GM20000 (cell line): ENCODE data around the gene ARL6.
"Not testable (repeated sequence)": the region's sequence is repeated elsewhere in the genome, so short reads cannot be mapped to it uniquely, and the experiment has no call there.

Experiments used
- DNase-seq: peaks from one replicate; pipeline ENCODE4 v3.0.0; 2012; ENCODE audit warnings: low spot score
- TF ChIP-seq, protein P1 (sequence below): IDR thresholded peaks from 2 replicates; pipeline ENCODE4 v1.5.1; 2012; ENCODE audit warnings: mild to moderate bottlenecking, control low read depth; ENCODE audit errors: extremely low read depth, missing control alignments

Gene ARL6

DNA sequence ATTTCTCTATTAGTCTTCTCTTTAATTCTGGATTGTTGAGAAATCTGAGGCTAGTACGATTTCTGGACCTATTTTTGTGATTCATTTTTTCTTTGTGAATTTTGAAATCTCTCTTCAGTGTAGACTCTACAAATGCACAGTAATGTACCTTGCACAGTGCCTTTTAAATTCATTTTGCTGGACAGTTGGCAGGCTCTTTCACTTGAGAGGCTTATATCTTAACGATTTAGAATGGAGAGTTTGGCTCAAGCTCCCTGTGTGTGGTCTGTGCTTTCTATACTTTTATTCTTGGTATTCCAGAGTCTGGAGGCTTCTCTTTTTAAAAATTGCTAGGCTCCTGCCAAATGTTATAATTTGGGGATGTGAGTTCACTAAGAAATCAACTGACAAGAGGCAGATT is 66.1 kb downstream of the ARL6 start:
- no peak for DNase-seq
- TF ChIP-seq, protein P1, sequence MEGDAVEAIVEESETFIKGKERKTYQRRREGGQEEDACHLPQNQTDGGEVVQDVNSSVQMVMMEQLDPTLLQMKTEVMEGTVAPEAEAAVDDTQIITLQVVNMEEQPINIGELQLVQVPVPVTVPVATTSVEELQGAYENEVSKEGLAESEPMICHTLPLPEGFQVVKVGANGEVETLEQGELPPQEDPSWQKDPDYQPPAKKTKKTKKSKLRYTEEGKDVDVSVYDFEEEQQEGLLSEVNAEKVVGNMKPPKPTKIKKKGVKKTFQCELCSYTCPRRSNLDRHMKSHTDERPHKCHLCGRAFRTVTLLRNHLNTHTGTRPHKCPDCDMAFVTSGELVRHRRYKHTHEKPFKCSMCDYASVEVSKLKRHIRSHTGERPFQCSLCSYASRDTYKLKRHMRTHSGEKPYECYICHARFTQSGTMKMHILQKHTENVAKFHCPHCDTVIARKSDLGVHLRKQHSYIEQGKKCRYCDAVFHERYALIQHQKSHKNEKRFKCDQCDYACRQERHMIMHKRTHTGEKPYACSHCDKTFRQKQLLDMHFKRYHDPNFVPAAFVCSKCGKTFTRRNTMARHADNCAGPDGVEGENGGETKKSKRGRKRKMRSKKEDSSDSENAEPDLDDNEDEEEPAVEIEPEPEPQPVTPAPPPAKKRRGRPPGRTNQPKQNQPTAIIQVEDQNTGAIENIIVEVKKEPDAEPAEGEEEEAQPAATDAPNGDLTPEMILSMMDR = no peak

DNA sequence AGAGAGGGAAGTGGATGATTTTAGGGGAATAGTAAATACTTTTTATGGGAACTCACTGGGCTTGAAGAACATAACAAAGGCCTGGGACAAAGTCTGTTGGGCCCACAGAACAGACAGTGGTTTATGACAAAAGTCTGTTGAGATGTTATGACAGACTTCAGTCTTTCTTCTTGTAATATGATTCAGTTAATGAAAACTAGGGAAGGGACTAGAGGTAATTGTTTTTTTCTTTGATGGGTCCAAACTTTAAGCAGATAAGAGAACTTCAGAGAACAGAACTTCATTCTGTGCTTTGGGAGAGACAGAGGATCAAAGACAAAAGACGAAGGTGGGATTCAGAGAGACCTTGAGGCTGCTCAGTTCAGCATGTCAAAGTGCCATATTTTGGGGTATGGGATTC is 66.6 kb downstream of the ARL6 start:
- no peak for DNase-seq
- TF ChIP-seq, protein P1 = no peak

- DNase-seq = not testable (repeated sequence)
These were observed 68.6 kb downstream of the ARL6 start for GRCh38 chr3:97833184-97833583.

GRCh38 chr3:97835761-97836160 is 71.2 kb downstream of the ARL6 start:
- TF ChIP-seq, protein P1 = no peak
- DNase-seq = no peak

GRCh38 chr3:97838393-97838792 is 73.8 kb downstream of the ARL6 start:
- TF ChIP-seq, protein P1 = no peak
- DNase-seq = no peak

DNA sequence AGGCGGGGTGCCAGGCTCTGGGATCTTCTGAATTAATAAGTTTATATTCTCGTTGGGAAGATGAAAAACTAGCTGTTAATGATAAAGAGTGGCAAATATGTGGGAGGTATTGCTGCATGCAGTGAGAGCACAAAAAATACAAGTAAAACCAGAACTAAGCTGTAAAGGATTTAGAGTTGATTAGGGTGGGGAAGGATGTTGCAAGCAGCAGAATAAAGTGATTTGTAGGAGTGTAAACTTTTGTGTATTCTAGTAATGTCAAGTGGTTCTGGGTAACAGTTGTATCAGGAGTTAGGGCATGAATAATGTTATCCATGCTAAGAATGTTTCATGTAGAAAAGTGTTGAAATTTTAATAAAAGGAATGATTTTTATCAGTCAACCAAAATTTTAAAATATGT is 75.4 kb downstream of the ARL6 start:
- TF ChIP-seq, protein P1 = no peak
- DNase-seq = no peak

GRCh38 chr3:97841304-97841703 is 76.7 kb downstream of the ARL6 start:
- DNase-seq = no peak
- TF ChIP-seq, protein P1 = no peak

- TF ChIP-seq, protein P1 = no peak
These were observed 77.4 kb downstream of the ARL6 start for GRCh38 chr3:97841956-97842355.

More at GRCh38 chr3:97841956-97842355, 77.4 kb downstream of the ARL6 start:
- no peak for DNase-seq
